RWPE1 (cell line): ENCODE measurements around the gene CIAO1.
A peak's percentile ranks its signal among the peaks of the same experiment; 100 is the strongest.

Experiments used
- CTCF ChIA-PET: fragments of 350-600 bp; sonication (Branson Sonifier 250); formaldehyde crosslinking; extraction: SDS; loops from one replicate; lab custom pipeline; 2021; lab: Yijun Ruan, JAX
- POLR2A ChIA-PET: fragments of 400-600 bp; formaldehyde crosslinking; extraction: SDS; loops from one replicate; lab custom pipeline; 2020; ENCODE audit warnings: antibody characterized with exemption; ENCODE audit not compliant: low non-redundant PET; lab: Yijun Ruan, JAX
- DNase-seq: peaks from one replicate; pipeline ENCODE4 v3.0.0; 2012; ENCODE audit warnings: low spot score
- H3K27ac ChIP-seq: fragments of 450-650 bp; 2 replicates; pipeline ENCODE4 v1.5.1; 2017
- TF ChIP-seq, protein P1 (sequence below): fragments of 450-650 bp; conservative IDR thresholded peaks from 2 replicates; pipeline ENCODE4 v1.5.1; 2017; ENCODE audit warnings: low read depth, mild to moderate bottlenecking

CIAO1 gene

DNA sequence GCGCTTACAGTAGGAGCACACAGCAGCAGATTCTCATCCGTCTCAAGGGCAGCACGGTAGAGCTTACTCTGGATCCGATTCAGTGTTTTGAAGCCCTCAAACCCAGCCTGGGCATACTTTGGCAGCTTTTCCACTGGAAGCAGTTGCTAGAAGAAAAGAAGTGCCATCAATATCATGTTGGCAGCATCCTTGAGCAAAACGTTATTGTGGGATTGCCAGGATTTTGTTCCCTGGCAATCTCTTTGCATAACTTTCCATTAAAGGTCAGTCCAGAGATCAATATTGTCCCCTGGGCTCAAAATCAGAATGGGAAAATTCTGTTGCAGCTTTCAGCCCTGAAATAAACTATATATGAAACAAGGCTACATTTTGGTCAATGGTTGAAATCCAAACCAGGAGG is 30.9 kb downstream of the CIAO1 start:
- H3K27ac ChIP-seq: no peak overlapping the region
- no peak for DNase-seq
- ChIA-PET CTCF (interaction anchor here (1.1 kb wide), 1 partner anchor 213 kb away, joined by 3 read pairs; no protein-coding TSS in a partner anchor), POLR2A (no interaction called here)
- TF ChIP-seq, protein P1, sequence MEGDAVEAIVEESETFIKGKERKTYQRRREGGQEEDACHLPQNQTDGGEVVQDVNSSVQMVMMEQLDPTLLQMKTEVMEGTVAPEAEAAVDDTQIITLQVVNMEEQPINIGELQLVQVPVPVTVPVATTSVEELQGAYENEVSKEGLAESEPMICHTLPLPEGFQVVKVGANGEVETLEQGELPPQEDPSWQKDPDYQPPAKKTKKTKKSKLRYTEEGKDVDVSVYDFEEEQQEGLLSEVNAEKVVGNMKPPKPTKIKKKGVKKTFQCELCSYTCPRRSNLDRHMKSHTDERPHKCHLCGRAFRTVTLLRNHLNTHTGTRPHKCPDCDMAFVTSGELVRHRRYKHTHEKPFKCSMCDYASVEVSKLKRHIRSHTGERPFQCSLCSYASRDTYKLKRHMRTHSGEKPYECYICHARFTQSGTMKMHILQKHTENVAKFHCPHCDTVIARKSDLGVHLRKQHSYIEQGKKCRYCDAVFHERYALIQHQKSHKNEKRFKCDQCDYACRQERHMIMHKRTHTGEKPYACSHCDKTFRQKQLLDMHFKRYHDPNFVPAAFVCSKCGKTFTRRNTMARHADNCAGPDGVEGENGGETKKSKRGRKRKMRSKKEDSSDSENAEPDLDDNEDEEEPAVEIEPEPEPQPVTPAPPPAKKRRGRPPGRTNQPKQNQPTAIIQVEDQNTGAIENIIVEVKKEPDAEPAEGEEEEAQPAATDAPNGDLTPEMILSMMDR: no peak

DNA sequence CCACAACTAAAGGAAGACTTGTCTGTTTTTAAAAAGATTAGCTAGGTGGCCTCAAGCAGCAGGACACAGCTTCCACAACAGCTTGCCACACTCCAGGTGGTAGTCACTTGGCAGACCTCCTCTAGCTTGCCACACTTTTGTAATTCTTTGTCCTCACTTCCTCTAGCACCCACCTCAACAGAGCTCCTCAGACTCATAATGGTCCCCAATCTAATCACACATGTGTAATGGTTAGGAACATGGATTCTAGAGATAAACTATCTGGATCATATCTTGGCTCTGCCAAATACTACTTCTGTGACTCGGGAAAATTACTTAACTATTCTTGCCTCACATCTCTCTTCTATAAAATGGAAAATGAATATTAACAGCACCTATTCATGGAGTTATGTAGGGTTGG is 35.8 kb downstream of the CIAO1 start:
- POLR2A ChIA-PET: no interaction called here
- DNase-seq: no peak
- CTCF ChIA-PET: interaction anchor here (0.5 kb wide), 1 partner anchor 242 kb away, joined by 3 read pairs; no protein-coding TSS in a partner anchor
- TF ChIP-seq, protein P1: no peak
- H3K27ac ChIP-seq: no peak overlapping the region

DNA sequence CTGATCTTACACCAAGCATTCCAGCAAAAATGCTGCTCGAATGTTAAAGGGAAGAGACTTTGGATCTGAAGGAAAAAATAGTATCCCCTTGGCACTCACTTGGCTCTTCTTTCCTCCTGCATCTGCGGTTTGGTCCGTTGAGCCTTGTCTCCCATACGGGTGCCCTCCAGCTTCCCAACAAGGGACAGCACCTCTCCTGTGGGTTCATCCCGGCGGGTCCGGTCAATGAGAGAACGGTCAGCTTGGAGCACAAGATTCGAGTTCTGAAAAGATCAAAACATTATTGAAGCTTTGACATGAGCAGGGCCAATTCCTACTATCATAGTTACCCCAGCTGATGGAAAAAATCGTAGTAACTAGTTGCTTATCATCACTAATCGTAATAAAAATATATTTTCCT is 38.6 kb downstream of the CIAO1 start:
- ChIA-PET POLR2A (no interaction called here), CTCF (no interaction called here)
- TF ChIP-seq, protein P1: no peak
- DNase-seq: no peak
- H3K27ac ChIP-seq: peak overlapping the region; percentile 78; the same call in 1 of the 2 replicates

DNA sequence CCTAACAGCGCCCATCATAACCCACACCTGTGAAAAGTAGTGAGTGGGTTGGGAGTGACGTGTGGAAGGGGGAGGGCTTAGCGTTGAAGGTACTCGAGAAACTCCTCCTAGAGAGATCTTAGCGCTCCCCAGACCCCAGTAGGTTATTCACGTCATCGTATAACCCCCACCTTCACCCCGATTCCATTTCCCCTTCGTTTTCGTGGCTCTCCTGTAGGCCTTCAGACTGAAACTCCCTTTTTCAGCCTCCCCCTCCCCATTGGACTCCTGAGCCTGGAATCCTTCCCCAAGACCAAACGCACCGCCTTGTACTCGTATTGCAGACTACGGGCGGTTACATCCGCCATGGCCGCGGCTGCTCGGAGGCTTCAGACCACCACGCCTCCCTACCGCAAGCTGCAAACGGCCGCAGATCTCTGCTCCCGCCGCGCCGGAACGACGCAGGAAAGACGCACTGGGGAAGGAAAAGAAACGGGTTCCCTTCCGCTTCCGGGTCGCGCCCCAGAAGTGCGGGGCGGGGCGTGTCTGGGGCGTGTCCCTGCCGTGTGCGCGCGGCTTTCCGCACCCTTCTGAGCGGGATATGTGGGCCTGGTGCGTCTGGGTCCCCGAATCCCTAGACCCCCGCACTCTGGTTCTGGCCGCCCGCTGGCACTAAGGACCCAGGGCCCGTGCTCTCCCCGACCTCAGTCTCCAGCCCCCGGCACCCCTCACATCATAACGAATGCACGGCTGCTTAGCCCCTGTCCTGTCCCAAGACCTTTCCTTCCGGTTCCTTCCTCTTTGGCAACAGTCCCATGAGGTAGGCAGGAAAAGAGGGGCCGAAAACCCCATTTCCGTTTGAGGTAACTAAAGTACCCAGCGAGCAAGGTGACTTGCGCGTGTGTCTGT is 39.3 kb downstream of the CIAO1 start, which contains the start of gene SNRNP200:
TSS of gene SNRNP200 (minus strand) at position 456 of the 888 bp plus-strand sequence. CDS start at position 347, 109 bp downstream.
- TF ChIP-seq, protein P1: no peak
- ChIA-PET POLR2A (no interaction called here), CTCF (no interaction called here)
- peak; percentile 80 for DNase-seq
- H3K27ac ChIP-seq: peak within 1 kb of the TSS; percentile 78

DNA sequence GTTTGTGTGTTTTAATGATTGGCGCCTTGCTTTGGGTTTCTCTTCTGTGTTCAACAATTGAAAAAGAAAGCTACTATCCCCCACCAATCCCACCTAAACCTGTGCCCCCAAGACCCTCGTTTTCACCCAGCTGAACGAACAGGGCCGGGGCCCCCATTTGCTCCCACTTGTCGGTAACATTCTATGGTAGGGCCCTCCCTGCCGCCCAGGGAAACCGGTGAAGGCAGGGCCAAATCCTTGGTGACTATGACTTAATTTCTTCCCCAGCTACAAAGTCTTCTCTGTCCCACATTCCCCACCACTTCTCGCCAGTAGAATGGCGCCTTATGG is 39.9 kb downstream of the CIAO1 start:
- DNase-seq: no peak
- POLR2A ChIA-PET: no interaction called here
- TF ChIP-seq, protein P1: no peak
- H3K27ac ChIP-seq: peak overlapping the region; percentile 78
- CTCF ChIA-PET: no interaction called here

DNA sequence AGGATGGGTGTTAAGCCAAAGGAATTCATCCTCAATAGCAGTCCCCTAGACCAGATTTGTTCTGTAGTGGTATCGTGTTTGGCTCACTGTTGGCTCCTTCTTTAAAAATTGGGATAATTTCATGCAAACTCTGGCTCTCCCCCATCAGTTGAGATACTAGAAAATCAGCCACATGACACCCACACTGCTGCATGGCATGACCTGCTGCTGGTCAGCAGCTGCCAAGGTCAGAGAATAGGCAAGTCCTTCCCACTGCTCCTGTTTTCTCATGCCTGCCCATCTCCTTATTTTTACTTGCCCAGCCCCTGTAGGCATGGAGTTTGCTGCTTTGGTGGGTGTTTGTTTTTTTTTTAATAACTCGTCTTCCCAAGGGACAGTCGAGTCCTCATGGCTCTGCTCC is 40.3 kb downstream of the CIAO1 start:
- TF ChIP-seq, protein P1: no peak
- peak overlapping the region; percentile 78 for H3K27ac ChIP-seq
- ChIA-PET CTCF (no interaction called here), POLR2A (interaction anchor here (0.5 kb wide), 1 partner anchor 15 kb away, joined by 3 read pairs; no protein-coding TSS in a partner anchor)
- DNase-seq: no peak
